Upper lobe of left lung (tissue), 4 donors: ENCODE data around the gene ZNF367.
"Not testable (repeated sequence)": the region's sequence is repeated elsewhere in the genome, so short reads cannot be mapped to it uniquely, and the experiment has no call there.

Experiments used
- EP300 ChIP-seq, 4 donors: sonication (generic); formaldehyde crosslinking; IDR thresholded peaks; one replicate each; pipeline ENCODE4 v1.5.1; 2017; ENCODE audit warnings: antibody characterized with exemption in 4 of 4, control low read depth in 2 of 4
- POLR2A ChIP-seq, 4 donors: fragments of 450-650 bp; IDR thresholded peaks; one replicate each; pipeline ENCODE4 v1.5.1; 2016 to 2017; ENCODE audit warnings: antibody characterized with exemption in 4 of 4, mild to moderate bottlenecking in 2 of 4
- POLR2AphosphoS5 ChIP-seq, 2 donors: sonication (generic); formaldehyde crosslinking; IDR thresholded peaks; one replicate each; pipeline ENCODE4 v1.5.1; 2017; ENCODE audit warnings: antibody characterized with exemption in 2 of 2
- TF ChIP-seq, protein P1 (sequence below), 6 experiments: fragments of 450-650 bp in 4 of 6; fragments of 200-600 bp in 2 of 6; sonication (generic) in 2 of 6; IDR thresholded peaks; one replicate each; pipeline ENCODE4 v1.5.1; 2016 to 2019; ENCODE audit warnings: antibody characterized with exemption in 6 of 6

DNA sequence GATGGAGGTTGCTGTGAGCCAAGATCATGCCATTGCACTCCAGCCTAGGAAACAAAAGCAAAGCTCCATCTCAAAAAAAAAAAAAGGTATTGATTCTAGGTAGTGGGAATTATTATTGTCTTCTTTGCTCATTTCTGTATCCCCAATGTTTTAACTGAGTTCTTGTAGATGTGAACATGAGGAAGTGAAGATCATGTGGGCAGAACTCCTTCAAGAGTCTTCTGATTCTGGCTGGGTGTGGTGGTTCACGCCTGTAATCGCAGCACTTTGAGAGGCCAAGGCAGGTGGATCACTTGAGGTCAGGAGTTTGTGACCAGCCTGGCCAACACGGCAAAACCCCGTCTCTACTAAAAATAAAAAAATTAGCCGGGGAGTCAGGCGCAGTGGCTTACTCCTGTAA lies 42.7 kb downstream of the ZNF367 start:
- TF ChIP-seq, protein P1, sequence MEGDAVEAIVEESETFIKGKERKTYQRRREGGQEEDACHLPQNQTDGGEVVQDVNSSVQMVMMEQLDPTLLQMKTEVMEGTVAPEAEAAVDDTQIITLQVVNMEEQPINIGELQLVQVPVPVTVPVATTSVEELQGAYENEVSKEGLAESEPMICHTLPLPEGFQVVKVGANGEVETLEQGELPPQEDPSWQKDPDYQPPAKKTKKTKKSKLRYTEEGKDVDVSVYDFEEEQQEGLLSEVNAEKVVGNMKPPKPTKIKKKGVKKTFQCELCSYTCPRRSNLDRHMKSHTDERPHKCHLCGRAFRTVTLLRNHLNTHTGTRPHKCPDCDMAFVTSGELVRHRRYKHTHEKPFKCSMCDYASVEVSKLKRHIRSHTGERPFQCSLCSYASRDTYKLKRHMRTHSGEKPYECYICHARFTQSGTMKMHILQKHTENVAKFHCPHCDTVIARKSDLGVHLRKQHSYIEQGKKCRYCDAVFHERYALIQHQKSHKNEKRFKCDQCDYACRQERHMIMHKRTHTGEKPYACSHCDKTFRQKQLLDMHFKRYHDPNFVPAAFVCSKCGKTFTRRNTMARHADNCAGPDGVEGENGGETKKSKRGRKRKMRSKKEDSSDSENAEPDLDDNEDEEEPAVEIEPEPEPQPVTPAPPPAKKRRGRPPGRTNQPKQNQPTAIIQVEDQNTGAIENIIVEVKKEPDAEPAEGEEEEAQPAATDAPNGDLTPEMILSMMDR (IDR thresholded peaks at IDR 0.05) = not testable (repeated sequence)
- not testable (repeated sequence) for TF ChIP-seq POLR2A, POLR2AphosphoS5, EP300 (IDR thresholded peaks at IDR 0.05)
